Measurements from ENCODE around the gene GHITM. TPM values are rescaled to one million over a fixed set of nuclear protein-coding genes. Genes with fewer than 3 reads are reported as not detected.
A peak's percentile ranks its signal among the peaks of the same experiment; 100 is the strongest.
"Not testable (repeated sequence)": the region's sequence is repeated elsewhere in the genome, so short reads cannot be mapped to it uniquely, and the experiment has no call there.

The GHITM gene, protein sequence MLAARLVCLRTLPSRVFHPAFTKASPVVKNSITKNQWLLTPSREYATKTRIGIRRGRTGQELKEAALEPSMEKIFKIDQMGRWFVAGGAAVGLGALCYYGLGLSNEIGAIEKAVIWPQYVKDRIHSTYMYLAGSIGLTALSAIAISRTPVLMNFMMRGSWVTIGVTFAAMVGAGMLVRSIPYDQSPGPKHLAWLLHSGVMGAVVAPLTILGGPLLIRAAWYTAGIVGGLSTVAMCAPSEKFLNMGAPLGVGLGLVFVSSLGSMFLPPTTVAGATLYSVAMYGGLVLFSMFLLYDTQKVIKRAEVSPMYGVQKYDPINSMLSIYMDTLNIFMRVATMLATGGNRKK
- 77.8 TPM for total RNA-seq

DNA sequence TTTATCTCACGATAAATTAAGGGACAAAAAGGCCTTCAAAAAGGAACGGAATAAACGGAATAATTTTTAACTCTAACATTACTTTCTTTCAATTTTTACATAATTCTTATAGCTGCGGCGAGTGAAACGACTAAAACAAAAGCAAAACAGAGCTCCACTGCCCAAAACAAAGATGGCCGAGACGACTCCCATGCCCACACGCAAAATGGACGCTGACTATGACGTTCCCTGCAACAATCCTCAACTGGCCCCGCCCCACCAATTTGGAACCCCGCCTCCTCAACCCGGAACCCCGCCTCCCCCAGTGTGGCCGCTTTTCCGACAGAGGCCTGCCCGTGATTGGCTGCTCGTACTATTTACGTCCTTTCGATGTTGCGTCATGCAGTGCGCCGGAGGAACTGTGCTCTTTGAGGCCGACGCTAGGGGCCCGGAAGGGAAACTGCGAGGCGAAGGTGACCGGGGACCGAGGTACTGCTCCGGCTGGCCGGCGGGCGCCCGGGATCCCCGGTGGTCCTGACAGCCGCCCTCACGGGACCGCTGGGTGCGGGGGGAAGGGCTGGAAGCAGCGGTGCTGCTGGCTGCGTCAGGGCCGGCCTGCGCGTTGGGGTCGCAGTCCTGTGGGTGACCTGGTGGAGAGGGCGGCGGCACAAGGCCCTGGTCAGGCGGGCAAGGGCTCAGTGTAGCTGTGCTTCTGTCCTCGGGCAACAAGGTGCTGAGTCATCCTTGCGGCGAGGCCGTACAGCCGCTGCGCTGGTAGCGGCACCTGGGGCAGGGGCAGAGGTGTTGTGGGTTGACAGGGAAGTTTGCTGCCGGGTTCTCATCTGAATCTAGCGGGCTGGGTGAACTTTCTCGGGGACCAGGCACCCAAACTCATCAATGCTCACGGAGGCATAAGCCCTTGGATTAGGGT lies at the start of gene GHITM:
TSS of gene GHITM (plus strand) at position 384 of the 910 bp plus-strand sequence. CDS start 1,992 bp downstream, outside the sequence.
- ATAC-seq (peak; percentile 100), DNase-seq (ENCODE audit: low spot score) (peak; percentile 100)
- intact Hi-C loops (cut with DNase I): no loop called here

DNA sequence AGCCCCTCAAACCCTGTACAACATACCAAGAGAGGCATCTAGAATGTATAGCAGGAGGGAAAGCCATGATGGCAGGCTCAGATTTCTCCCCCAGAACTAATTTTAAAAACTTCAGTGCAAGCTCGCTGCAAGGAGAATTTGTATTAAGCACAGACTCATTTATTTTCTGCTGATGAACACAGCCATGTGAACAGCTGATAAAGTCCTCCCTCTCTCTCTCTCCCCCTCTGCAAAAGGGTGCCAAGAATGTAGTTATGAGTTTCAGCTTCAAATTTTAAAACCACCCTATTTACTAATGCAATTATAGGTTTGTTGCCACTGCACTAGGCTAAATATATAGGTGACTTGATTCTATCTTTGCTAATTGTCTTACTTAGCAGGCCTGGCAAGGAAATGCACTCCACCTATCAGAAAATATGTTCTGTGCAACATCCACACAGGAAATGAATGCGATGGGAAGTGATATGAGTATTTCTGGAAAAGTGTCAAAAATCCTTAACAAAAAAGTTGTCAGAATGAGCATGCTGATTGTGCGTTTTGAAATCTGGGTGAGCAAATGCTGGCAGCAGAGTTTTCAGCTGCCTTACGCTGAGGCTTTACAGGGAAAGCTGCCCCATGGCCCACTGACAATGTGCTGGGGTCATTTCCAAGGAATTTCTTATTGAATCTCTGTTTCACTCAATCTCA lies 43.4 kb upstream of the GHITM start:
- ATAC-seq (no peak), DNase-seq (ENCODE audit: low spot score) (no peak)
- intact Hi-C loops (cut with DNase I): no loop called here

DNA sequence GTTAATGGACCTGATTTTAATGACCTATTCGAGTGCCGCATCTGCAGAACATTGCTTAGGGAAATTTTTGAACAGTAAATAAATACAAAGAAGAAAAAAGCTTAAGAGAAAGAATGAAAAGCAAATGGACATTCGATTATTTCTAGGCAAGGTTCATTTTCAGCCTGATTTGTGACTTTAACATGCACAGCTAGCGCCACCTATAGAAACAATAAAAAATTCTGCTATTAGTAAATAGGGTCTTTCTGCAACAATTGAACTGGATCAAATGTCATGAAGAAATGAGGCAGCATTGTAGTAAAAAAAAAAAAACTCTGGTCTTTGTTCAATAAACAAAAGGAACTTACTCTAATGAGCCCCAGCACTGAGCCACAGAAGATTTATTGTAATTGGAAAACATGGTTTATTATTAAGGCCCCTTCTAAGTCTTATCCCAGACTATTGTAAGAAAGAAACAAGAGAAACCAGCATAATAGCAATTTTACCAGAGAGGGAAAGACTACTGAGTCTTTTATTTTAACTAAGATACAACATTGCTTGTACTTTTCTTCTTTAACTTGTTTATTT lies 41.4 kb upstream of the GHITM start:
- ATAC-seq: no peak
- no peak for DNase-seq (ENCODE audit: low spot score)
- intact Hi-C loops (cut with DNase I): no loop called here

- ATAC-seq (no peak), DNase-seq (ENCODE audit: low spot score) (no peak)
- intact Hi-C loops (cut with DNase I): no loop called here
These were observed 40.6 kb upstream of the GHITM start for GRCh38 chr10:84098667-84099066.

- ATAC-seq (no peak), DNase-seq (ENCODE audit: low spot score) (no peak)
- intact Hi-C loops (cut with DNase I): no loop called here
These were observed 38.3 kb upstream of the GHITM start for GRCh38 chr10:84101042-84101441.

DNA sequence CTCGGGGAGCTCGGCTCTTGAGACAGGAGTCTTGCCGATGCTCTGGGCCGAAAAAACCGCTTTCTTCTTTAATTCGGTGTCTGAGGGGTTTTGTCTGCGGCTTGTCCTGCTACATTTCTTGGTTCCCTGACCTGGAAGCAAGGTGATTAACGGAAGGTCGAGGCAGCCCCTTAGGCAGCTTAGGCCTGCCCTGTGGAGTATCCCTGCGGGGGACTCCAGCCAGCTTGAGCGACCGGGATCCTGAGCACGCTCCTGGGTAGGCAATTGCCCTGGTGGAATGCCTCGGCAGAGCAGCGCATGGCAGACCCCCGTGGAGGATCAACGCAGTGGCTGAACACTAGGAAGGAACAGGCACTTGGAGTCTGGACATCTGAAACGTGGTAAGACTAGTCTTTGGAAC lies 30.5 kb upstream of the GHITM start:
- ATAC-seq (no peak), DNase-seq (ENCODE audit: low spot score) (no peak)
- intact Hi-C loops (cut with DNase I): no loop called here

DNA sequence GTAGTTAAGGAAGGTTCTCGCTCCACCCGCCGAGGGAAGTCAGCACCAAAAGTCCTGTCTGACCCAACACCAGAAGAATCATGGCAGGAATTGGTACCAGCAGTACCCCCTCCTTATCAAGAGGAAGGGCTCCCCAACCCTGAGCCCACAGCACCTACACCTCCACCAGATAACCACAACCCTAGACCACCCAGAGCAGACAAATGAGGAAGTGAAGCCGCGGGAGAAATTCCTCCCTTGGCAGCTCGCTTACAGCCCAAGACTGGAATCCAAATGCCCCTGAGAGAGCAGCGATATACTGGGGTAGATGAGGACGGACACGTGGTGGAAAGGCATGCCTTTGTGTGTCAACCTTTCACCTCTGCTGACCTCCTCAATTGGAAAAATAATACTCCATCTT lies 29.5 kb upstream of the GHITM start:
- DNase-seq (ENCODE audit: low spot score); intact Hi-C loops (cut with DNase I); ATAC-seq: not testable (repeated sequence)

- intact Hi-C loops (cut with DNase I); DNase-seq (ENCODE audit: low spot score); ATAC-seq: not testable (repeated sequence)
These were observed 25.8 kb upstream of the GHITM start for GRCh38 chr10:84113468-84113867.

- DNase-seq (ENCODE audit: low spot score) (no peak), ATAC-seq (no peak)
- intact Hi-C loops (cut with DNase I): no loop called here
These were observed 25.1 kb upstream of the GHITM start for GRCh38 chr10:84114088-84114667.

- ATAC-seq; DNase-seq (ENCODE audit: low spot score); intact Hi-C loops (cut with DNase I): not testable (repeated sequence)
These were observed 22.1 kb upstream of the GHITM start for GRCh38 chr10:84117204-84117603.

- ATAC-seq (no peak), DNase-seq (ENCODE audit: low spot score) (no peak)
- intact Hi-C loops (cut with DNase I): no loop called here
These were observed 21.5 kb upstream of the GHITM start for GRCh38 chr10:84117686-84118394.

GRCh38 chr10:84118395-84119006 lies 20.8 kb upstream of the GHITM start:
- ATAC-seq (no peak), DNase-seq (ENCODE audit: low spot score) (no peak)
- intact Hi-C loops (cut with DNase I): no loop called here

GRCh38 chr10:84123362-84123761 lies 15.9 kb upstream of the GHITM start:
- DNase-seq (ENCODE audit: low spot score) (no peak), ATAC-seq (no peak)
- intact Hi-C loops (cut with DNase I): no loop called here

DNA sequence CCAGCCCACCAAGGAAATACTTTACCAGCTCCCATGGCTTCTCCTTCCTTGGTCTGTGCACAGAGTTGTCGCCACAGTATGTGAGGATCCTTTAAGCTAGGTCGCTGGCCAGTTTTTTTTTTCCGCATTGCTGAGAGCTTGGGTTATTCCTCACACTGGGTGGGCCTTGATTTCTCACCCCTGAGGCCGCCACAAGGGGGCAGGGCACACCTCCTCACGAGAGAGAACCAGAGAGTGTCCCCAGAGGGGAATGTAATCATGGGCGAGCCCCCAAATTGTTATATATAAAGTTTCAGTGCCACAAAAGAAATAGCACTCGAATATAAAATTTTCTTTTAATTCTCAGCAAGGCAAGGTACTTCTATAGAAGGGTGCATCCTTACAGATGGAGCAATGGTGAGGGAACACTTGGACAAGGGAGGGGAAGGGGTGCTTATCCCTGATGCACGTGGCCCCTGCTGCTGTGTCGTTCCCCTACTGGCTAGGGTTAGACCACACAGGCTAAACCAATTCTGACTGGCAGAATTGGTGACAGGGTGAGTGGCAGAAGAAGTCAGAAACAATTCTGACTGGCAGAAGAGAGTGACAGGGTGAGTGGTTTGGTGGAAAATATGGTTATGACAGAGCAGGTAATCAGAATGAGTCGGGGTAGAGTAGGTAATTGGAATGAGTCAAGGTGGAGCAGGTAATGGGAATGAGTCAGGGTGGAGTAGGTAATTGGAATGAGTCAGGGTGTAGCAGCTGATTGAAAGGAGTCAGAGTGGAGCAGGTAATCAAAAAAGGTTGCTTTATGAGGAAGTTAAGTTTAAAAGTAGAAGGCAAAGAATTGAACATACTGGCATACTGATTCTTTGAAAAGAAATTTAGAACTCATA lies 13.2 kb upstream of the GHITM start:
- ATAC-seq; intact Hi-C loops (cut with DNase I); DNase-seq (ENCODE audit: low spot score): not testable (repeated sequence)

- intact Hi-C loops (cut with DNase I): no loop called here
- ATAC-seq (no peak), DNase-seq (ENCODE audit: low spot score) (no peak)
These were observed 12.5 kb upstream of the GHITM start for GRCh38 chr10:84126785-84127167.

GRCh38 chr10:84135836-84136235 lies 3.5 kb upstream of the GHITM start:
- intact Hi-C loops (cut with DNase I): no loop called here
- no peak for DNase-seq (ENCODE audit: low spot score)
- no peak for ATAC-seq

GRCh38 chr10:84137811-84138210 lies 1.5 kb upstream of the GHITM start:
- intact Hi-C loops (cut with DNase I): no loop called here

More at GRCh38 chr10:84137811-84138210, 1.5 kb upstream of the GHITM start:
- DNase-seq (ENCODE audit: low spot score): no peak
- ATAC-seq: no peak

Data from sciatic nerve (tissue), 2 donors.